H1 (cell line): ENCODE data around the gene RGL3. TPM values are rescaled to one million over a fixed set of nuclear protein-coding genes. Genes with fewer than 3 reads are reported as not detected.

Experiments used
- CTCF ChIA-PET: fragments of 300-600 bp; sonication (Branson Sonifier 250); formaldehyde crosslinking; loops from one replicate; lab custom pipeline; 2021; ENCODE audit not compliant: partially characterized antibody; lab: Charles Lee
- POLR2A ChIA-PET: fragments of 300-600 bp; sonication (Branson Sonifier 250); formaldehyde crosslinking; loops from one replicate; lab custom pipeline; 2021; ENCODE audit warnings: inconsistent platforms; ENCODE audit not compliant: partially characterized antibody; lab: Charles Lee
- DNase-seq, 2 experiments: peaks; one replicate each; pipeline versions ENCODE4 v3.0.0 to v3.0.0-alpha.2; 2010 to 2022; ENCODE audit warnings: low spot score in 2 of 2, low read depth in 1 of 2, mixed read lengths in 1 of 2
- FAIRE-seq: peaks from 2 replicates; lab custom pipeline; 2011; peaks lifted over from hg19 to GRCh38; lab: Jason Lieb, UNC
- H2AFZ ChIP-seq: 2 replicates; pipeline ENCODE4 v1.8.1; 2012; ENCODE audit warnings: low read length, inconsistent platforms
- H2AK5ac ChIP-seq: 2 replicates; pipeline ENCODE4 v1.6.1; 2013; ENCODE audit warnings: low read depth, low read length
- H2BK120ac ChIP-seq: replicated peaks from 2 replicates; pipeline ENCODE3; 2013; ENCODE audit warnings: low read depth, low read length, inconsistent platforms
- H2BK12ac ChIP-seq: 2 replicates; pipeline ENCODE4 v1.6.1; 2013; ENCODE audit warnings: low read depth, low read length
- H2BK15ac ChIP-seq: 2 replicates; pipeline ENCODE4 v1.6.1; 2013; ENCODE audit warnings: low read length
- H2BK20ac ChIP-seq: 2 replicates; pipeline ENCODE4 v1.6.1; 2013; ENCODE audit warnings: low read length
- H2BK5ac ChIP-seq: 2 replicates; pipeline ENCODE4 v1.6.1; 2013; ENCODE audit warnings: low read depth, low read length
- H3K14ac ChIP-seq: 2 replicates; pipeline ENCODE4 v1.6.1; 2013; ENCODE audit warnings: inconsistent platforms; ENCODE audit not compliant: insufficient read length
- H3K18ac ChIP-seq: 2 replicates; pipeline ENCODE4 v1.6.1; 2013; ENCODE audit warnings: low read length; ENCODE audit errors: extremely low read depth
- H3K23ac ChIP-seq: 2 replicates; pipeline ENCODE4 v1.6.1; 2013; ENCODE audit warnings: inconsistent platforms; ENCODE audit not compliant: insufficient read length
- H3K23me2 ChIP-seq: 2 replicates; pipeline ENCODE4 v1.6.1; 2013; ENCODE audit warnings: low read depth, low read length
- H3K27ac ChIP-seq: 2 replicates; pipeline ENCODE4 v1.6.1; 2011; ENCODE audit warnings: low read depth, low read length, inconsistent platforms
- H3K27me3 ChIP-seq, 4 experiments: replicated peaks in 1 of 4; 1 replicate in 1 of 4; 2 replicates in 3 of 4; pipeline versions ENCODE4 v1.6.1 to v1.8.1; 2011 to 2013; ENCODE audit warnings: low read length in 3 of 4, mild to moderate bottlenecking in 3 of 4, inconsistent platforms in 2 of 4, mixed read lengths in 2 of 4, moderate library complexity in 1 of 4; ENCODE audit not compliant: control insufficient read depth in 3 of 4, insufficient read depth in 3 of 4; ENCODE audit errors: extremely low read depth in 1 of 4
- H3K36me3 ChIP-seq, 4 experiments: 2 replicates each; pipeline versions ENCODE4 v1.6.1 to v1.8.1; 2011 to 2013; ENCODE audit warnings: mild to moderate bottlenecking in 4 of 4, low read length in 3 of 4, moderate library complexity in 2 of 4, control low read depth in 1 of 4, inconsistent platforms in 1 of 4; ENCODE audit not compliant: insufficient read depth in 4 of 4, control insufficient read depth in 2 of 4
- H3K4ac ChIP-seq: replicated peaks from 2 replicates; pipeline ENCODE3; 2013; ENCODE audit warnings: low read length, low read depth, mixed read lengths, inconsistent platforms; ENCODE audit not compliant: insufficient read length
- H3K4me1 ChIP-seq, 4 experiments: replicated peaks in 1 of 4; 1 replicate in 1 of 4; 2 replicates in 3 of 4; pipeline versions ENCODE4 v1.6.1 to v1.8.1; 2011 to 2013; ENCODE audit warnings: low read length in 3 of 4, inconsistent platforms in 2 of 4, mixed read lengths in 1 of 4; ENCODE audit not compliant: insufficient read depth in 4 of 4, control insufficient read depth in 3 of 4
- H3K4me2 ChIP-seq, 2 experiments: 2 replicates each; pipeline versions ENCODE4 v1.6.1 to v1.8.1; 2011 to 2013; ENCODE audit warnings: low read depth in 2 of 2, low read length in 2 of 2, control low read depth in 1 of 2, inconsistent platforms in 1 of 2, mild to moderate bottlenecking in 1 of 2; ENCODE audit not compliant: insufficient read depth in 1 of 2
- H3K4me3 ChIP-seq, 4 experiments: fragments of 200-600, 300-600 bp in 1 of 4; sonication (generic), shearing (Covaris generic), sonication (Bioruptor Twin) in 1 of 4; 2 replicates each; pipeline versions ENCODE4 v1.5.1 to v1.8.1; 2011 to 2016; ENCODE audit warnings: low read length in 4 of 4, low read depth in 3 of 4, control low read depth in 2 of 4, inconsistent platforms in 2 of 4, mild to moderate bottlenecking in 2 of 4, mixed read lengths in 1 of 4, moderate library complexity in 1 of 4; ENCODE audit not compliant: insufficient read depth in 2 of 4; ENCODE audit errors: extremely low read depth in 1 of 4
- H3K56ac ChIP-seq: replicated peaks from 2 replicates; pipeline ENCODE3; 2013; ENCODE audit warnings: low read depth, mild to moderate bottlenecking, mixed read lengths, low read length, inconsistent platforms; ENCODE audit not compliant: insufficient read length
- H3K79me1 ChIP-seq: 2 replicates; pipeline ENCODE4 v1.6.1; 2013; ENCODE audit warnings: low read depth, low read length, control low read depth
- H3K79me2 ChIP-seq, 2 experiments: 2 replicates each; pipeline versions ENCODE4 v1.6.1 to v1.8.1; 2012 to 2013; ENCODE audit warnings: low read length in 2 of 2, mild to moderate bottlenecking in 2 of 2, inconsistent platforms in 1 of 2; ENCODE audit not compliant: insufficient read depth in 2 of 2, control insufficient read depth in 1 of 2
- H3K9ac ChIP-seq, 4 experiments: replicated peaks in 1 of 4; 1 replicate in 1 of 4; 2 replicates in 3 of 4; pipeline versions ENCODE4 v1.6.1 to v1.8.1; 2011 to 2013; ENCODE audit warnings: low read depth in 3 of 4, low read length in 3 of 4, control low read depth in 2 of 4, mild to moderate bottlenecking in 2 of 4, moderate library complexity in 2 of 4, inconsistent platforms in 1 of 4; ENCODE audit errors: extremely low read depth in 1 of 4
- H3K9me3 ChIP-seq, 2 experiments: 2 replicates each; pipeline versions ENCODE4 v1.6.1 to v1.8.1; 2012 to 2013; ENCODE audit warnings: mild to moderate bottlenecking in 2 of 2, moderate library complexity in 2 of 2, control low read depth in 1 of 2, inconsistent platforms in 1 of 2, low read depth in 1 of 2, low read length in 1 of 2, mixed read lengths in 1 of 2; ENCODE audit not compliant: insufficient read depth in 2 of 2
- H4K20me1 ChIP-seq, 2 experiments: replicated peaks in 1 of 2; 2 replicates each; pipeline versions ENCODE3 to v1.8.1; 2011 to 2013; ENCODE audit warnings: inconsistent platforms in 2 of 2, low read length in 2 of 2, mild to moderate bottlenecking in 1 of 2; ENCODE audit not compliant: insufficient read depth in 2 of 2, control insufficient read depth in 1 of 2
- H4K5ac ChIP-seq: 2 replicates; pipeline ENCODE4 v1.6.1; 2013; ENCODE audit warnings: low read length, low read depth, mixed read lengths, inconsistent platforms; ENCODE audit not compliant: insufficient read length
- H4K8ac ChIP-seq: 2 replicates; pipeline ENCODE4 v1.8.0; 2013; ENCODE audit warnings: mild to moderate bottlenecking, moderate library complexity, low read length, inconsistent platforms; ENCODE audit not compliant: insufficient read depth; ENCODE audit errors: extremely low read depth
- H4K91ac ChIP-seq: replicated peaks from 2 replicates; pipeline ENCODE3; 2013; ENCODE audit warnings: low read length, mixed read lengths, inconsistent platforms; ENCODE audit not compliant: insufficient read length
- ATF2 ChIP-seq: IDR thresholded peaks from 2 replicates; pipeline ENCODE4 v1.6.1; 2012; ENCODE audit warnings: low read length, inconsistent platforms
- BCL11A ChIP-seq, 2 experiments: IDR thresholded peaks; one replicate each; pipeline ENCODE4 v1.6.1; 2011; ENCODE audit warnings: low read depth in 2 of 2, low read length in 2 of 2, mild to moderate bottlenecking in 2 of 2
- CHD2 ChIP-seq: IDR thresholded peaks from 2 replicates; pipeline ENCODE4 v1.6.1; 2012; ENCODE audit warnings: low read length, improper control_type of control experiment
- CREB1 ChIP-seq: IDR thresholded peaks from 2 replicates; pipeline ENCODE4 v1.6.1; 2012; ENCODE audit warnings: inconsistent platforms
- FOSL1 ChIP-seq: IDR thresholded peaks from 2 replicates; pipeline ENCODE4 v1.6.1; 2011; ENCODE audit warnings: mild to moderate bottlenecking, low read depth, low read length, moderate library complexity; ENCODE audit not compliant: insufficient read depth
- KDM5A ChIP-seq: fragments of 200-600 bp; IDR thresholded peaks from 2 replicates; pipeline ENCODE4 v1.7.1; 2012; ENCODE audit warnings: mild to moderate bottlenecking, low read length, inconsistent platforms, mixed read lengths
- PHF8 ChIP-seq: fragments of 200-600 bp; sonication (generic); conservative IDR thresholded peaks from 2 replicates; pipeline ENCODE4 v1.7.1; 2012; ENCODE audit warnings: low read depth, mild to moderate bottlenecking, inconsistent platforms, low read length, moderate library complexity
- SIN3A ChIP-seq, 2 experiments: IDR thresholded peaks in 1 of 2; conservative IDR thresholded peaks in 1 of 2; 2 replicates each; pipeline ENCODE4 v1.6.1; 2011 to 2012; ENCODE audit warnings: low read length in 2 of 2, improper control_type of control experiment in 1 of 2, low read depth in 1 of 2, mild to moderate bottlenecking in 1 of 2
- SIRT6 ChIP-seq: IDR thresholded peaks from one replicate; pipeline ENCODE4 v1.7.1; 2012; ENCODE audit warnings: low read length, inconsistent platforms
- ZNF274 ChIP-seq: IDR thresholded peaks from 2 replicates; pipeline ENCODE4 v1.7.0; 2012; ENCODE audit warnings: low read length, borderline replicate concordance; ENCODE audit errors: extremely low read depth
- WGBS, 2 experiments: shearing (Covaris generic) in 1 of 2; methylation state at CpG; one replicate each; pipeline versions ENCODE4 v1.1.6 to v1.1.7; 2013 to 2015; ENCODE audit warnings: low lambda C conversion rate in 2 of 2, mixed read lengths in 2 of 2, inconsistent platforms in 1 of 2, low coverage in 1 of 2, missing lambda C conversion rate in 1 of 2; ENCODE audit not compliant: insufficient replicate concordance in 2 of 2, insufficient coverage in 1 of 2, insufficient read length in 1 of 2; ENCODE audit errors: extremely low coverage in 1 of 2, missing lambda C conversion rate in 1 of 2; 5-methylcytosine and 5-hydroxymethylcytosine counted together
- polyA plus RNA-seq, 7 experiments: library from polyadenylated mRNA; depleted of rRNA in 3 of 7; stranded (reverse) in 5 of 7; unstranded in 2 of 7; fragments of >200 nt in 5 of 7; fragments of 200-250 nt in 2 of 7; gene quantifications; 1 replicate in 5 of 7; 2 replicates in 1 of 7; 4 replicates in 1 of 7; pipeline versions ENCODE4 v1.2.1 to v1.2.3, GENCODE V29; 2011 to 2013; ENCODE audit warnings: missing spikeins in 2 of 7, mixed read lengths in 2 of 7
- total RNA-seq: library from RNA; stranded (reverse); fragmentation: NEBNext Ultra II Directional; extraction: Animal tissue kit (Norgen Biotek cat#: 25700); gene quantifications from 2 replicates; pipeline ENCODE4 v1.2.1, GENCODE V29; 2021

RGL3 gene
- total and polyA plus RNA-seq, 2 of the 8 experiments (the other 6 are each of a cell fraction or from before 2014, with no cell fraction given) = 36.9 to 40.9 TPM

- Histone ChIP-seq H3K14ac (no peak overlapping the region), H3K4me2 (no peak overlapping the region), H3K23me2 (peaks cover 10% of the 10 kb centered on the region; the same call in 1 of the 2 replicates), H2AFZ (no peak overlapping the region), H3K9me3 (no peaks in the 10 kb centered on the region), H3K79me2 (no peaks in the 10 kb centered on the region), H2BK12ac (no peak overlapping the region), H3K18ac (no peak overlapping the region), H4K5ac (no peak overlapping the region), H2BK5ac (no peak overlapping the region), H3K9ac (no peak overlapping the region), H3K4me1 (peaks cover 0 to 7% (median 5%) of the 10 kb centered on the region in 4 experiments), H2BK15ac (no peak overlapping the region), H3K27ac (no peak overlapping the region), H3K4me3 (no peak overlapping the region), H4K20me1 (peaks cover 0 to 2% of the 10 kb centered on the region in 2 experiments), H2BK120ac (no peak overlapping the region), H4K8ac (no peak overlapping the region), H3K4ac (no peak overlapping the region), H2BK20ac (no peak overlapping the region), H2AK5ac (no peak overlapping the region), H3K36me3 (peaks cover 0 to 3% (median 0%) of the 10 kb centered on the region in 4 experiments; a peak in 1 of 8 replicates), H3K79me1 (no peaks in the 10 kb centered on the region), H3K56ac (no peak overlapping the region), H3K27me3 (peaks cover 0 to 4% (median 2%) of the 10 kb centered on the region in 4 experiments; a peak in 3 of 7 replicates), H4K91ac (no peak overlapping the region), H3K23ac (no peak overlapping the region)
- CTCF ChIA-PET = interaction anchor here (1.0 to 7.0 kb wide), 2 partner anchors 10 to 18 kb away, joined by 3 to 49 read pairs; partner anchors contain the start of genes EPOR and SWSAP1
- DNase-seq (no peak), FAIRE-seq (no peak)
- POLR2A ChIA-PET = interaction anchor here (0.6 to 2.5 kb wide), 5 partner anchors 8 to 42 kb away, joined by 3 to 12 read pairs (median 4); partner anchors contain the start of gene SWSAP1
- WGBS, 2 experiments = 93% methylated on average over 20 of the region's 28 CpGs; no CpG with 5 or more reads in 1 of the 2 experiments
- TF ChIP-seq KDM5A (no peak), CHD2 (no peak), SIRT6 (no peak), CREB1 (no peak), ATF2 (no peak), ZNF274 (no peak), FOSL1 (no peak), SIN3A (conservative IDR thresholded peaks at IDR 0.05 in 1 of 2, IDR thresholded peaks at IDR 0.05 in 1 of 2; ENCODE audit: low read depth in 1 of 2, low read length in 2 of 2) (no peak), BCL11A (IDR thresholded peaks at IDR 0.05; ENCODE audit: low read depth in 2 of 2, low read length in 2 of 2) (no peak), PHF8 (no peak)
Measured at GRCh38 chr19:11364296-11364904, 54.7 kb downstream of the RGL3 start.
